Lung (tissue), 12 donors: ENCODE data around the gene THOC7. TPM values are rescaled to one million over a fixed set of nuclear protein-coding genes. Genes with fewer than 3 reads are reported as not detected.

Experiments
- ATAC-seq: fragments of 200-7000 bp; cut with Tn5 transposase; one replicate; pipeline ENCODE4 v1.9.1; 2020; ENCODE audit warnings: moderate number of reproducible peaks; ENCODE audit not compliant: insufficient read depth, low FRiP score
- DNase-seq, 3 donors: peaks; one replicate each; pipeline ENCODE4 v3.0.0-alpha.2; 2013 to 2017
- H3K27ac ChIP-seq, 2 donors: one replicate each; pipeline ENCODE4 v1.5.1; 2013; ENCODE audit warnings: mild to moderate bottlenecking in 2 of 2, moderate library complexity in 2 of 2, control low read depth in 1 of 2, inconsistent platforms in 1 of 2, low read depth in 1 of 2, low read length in 1 of 2
- H3K27me3 ChIP-seq, 3 donors: one replicate each; pipeline ENCODE4 v1.5.1; 2013; ENCODE audit warnings: low read length in 2 of 3; ENCODE audit not compliant: control insufficient read depth in 3 of 3, insufficient read depth in 3 of 3
- H3K36me3 ChIP-seq, 4 donors: one replicate each; pipeline ENCODE4 v1.5.1; 2013; ENCODE audit warnings: low read length in 4 of 4, mild to moderate bottlenecking in 1 of 4, moderate library complexity in 1 of 4; ENCODE audit not compliant: control insufficient read depth in 4 of 4, insufficient read depth in 4 of 4
- H3K4me1 ChIP-seq, 5 donors: one replicate each; pipeline ENCODE4 v1.5.1; 2013; ENCODE audit warnings: low read length in 5 of 5, mild to moderate bottlenecking in 2 of 5, moderate library complexity in 1 of 5; ENCODE audit not compliant: control insufficient read depth in 5 of 5, insufficient read depth in 5 of 5
- H3K4me3 ChIP-seq: one replicate; pipeline ENCODE4 v1.5.1; 2013; ENCODE audit warnings: mild to moderate bottlenecking, control low read depth, moderate library complexity
- H3K9ac ChIP-seq, 2 donors: one replicate each; pipeline ENCODE4 v1.5.1; 2013; ENCODE audit warnings: low read length in 2 of 2, control low read depth in 1 of 2; ENCODE audit not compliant: insufficient read depth in 1 of 2
- H3K9me3 ChIP-seq, 4 donors: one replicate each; pipeline ENCODE4 v1.5.1; 2013; ENCODE audit warnings: low read length in 3 of 4, mild to moderate bottlenecking in 1 of 4, moderate library complexity in 1 of 4; ENCODE audit not compliant: control insufficient read depth in 4 of 4, insufficient read depth in 3 of 4
- WGBS, 2 donors: extraction: QIAGEN DNeasy Blood & Tissue Kit; methylation state at CpG; one replicate each; pipeline ENCODE4 v1.1.7; 2013; 5-methylcytosine and 5-hydroxymethylcytosine counted together
- polyA plus RNA-seq, 2 donors: library from polyadenylated mRNA; stranded (reverse); fragments of 200-250 nt; gene quantifications; one replicate each; pipeline ENCODE4 v1.2.1, GENCODE V29; 2013
- total RNA-seq, 2 donors: library from RNA; depleted of rRNA in 1 of 2; stranded (reverse); fragments of >200 nt in 1 of 2; gene quantifications; one replicate each; pipeline ENCODE4 v1.2.1, GENCODE V29; 2014 to 2021
- TF ChIP-seq, protein P1 (sequence below): IDR thresholded peaks from 2 replicates; pipeline ENCODE4 v1.5.1; 2012; ENCODE audit warnings: mild to moderate bottlenecking; ENCODE audit errors: control extremely low read depth, extremely low read depth
- donor health status: control.
- donor health status: control.
- donor health status: Bipolar disorder and iron deficiency.
- donor health status: healthy.
- donor health status: DM: yes; HTN: yes; CAD: no.

THOC7 gene
- total and polyA plus RNA-seq, 4 donors, result 38.1 to 124 (median 42.5) TPM

- no peak for DNase-seq
- Histone ChIP-seq H3K4me3 (no peak overlapping the region), H3K27me3 (no peaks in the 10 kb centered on the region), H3K36me3 (peaks cover 9 to 36% (median 15%) of the 10 kb centered on the region in 4 donors), H3K27ac (no peak overlapping the region), H3K9me3 (no peaks in the 10 kb centered on the region), H3K4me1 (no peaks in the 10 kb centered on the region), H3K9ac (no peak overlapping the region)
- TF ChIP-seq, protein P1, sequence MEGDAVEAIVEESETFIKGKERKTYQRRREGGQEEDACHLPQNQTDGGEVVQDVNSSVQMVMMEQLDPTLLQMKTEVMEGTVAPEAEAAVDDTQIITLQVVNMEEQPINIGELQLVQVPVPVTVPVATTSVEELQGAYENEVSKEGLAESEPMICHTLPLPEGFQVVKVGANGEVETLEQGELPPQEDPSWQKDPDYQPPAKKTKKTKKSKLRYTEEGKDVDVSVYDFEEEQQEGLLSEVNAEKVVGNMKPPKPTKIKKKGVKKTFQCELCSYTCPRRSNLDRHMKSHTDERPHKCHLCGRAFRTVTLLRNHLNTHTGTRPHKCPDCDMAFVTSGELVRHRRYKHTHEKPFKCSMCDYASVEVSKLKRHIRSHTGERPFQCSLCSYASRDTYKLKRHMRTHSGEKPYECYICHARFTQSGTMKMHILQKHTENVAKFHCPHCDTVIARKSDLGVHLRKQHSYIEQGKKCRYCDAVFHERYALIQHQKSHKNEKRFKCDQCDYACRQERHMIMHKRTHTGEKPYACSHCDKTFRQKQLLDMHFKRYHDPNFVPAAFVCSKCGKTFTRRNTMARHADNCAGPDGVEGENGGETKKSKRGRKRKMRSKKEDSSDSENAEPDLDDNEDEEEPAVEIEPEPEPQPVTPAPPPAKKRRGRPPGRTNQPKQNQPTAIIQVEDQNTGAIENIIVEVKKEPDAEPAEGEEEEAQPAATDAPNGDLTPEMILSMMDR, result no peak
- WGBS, 2 donors, result 95 to 97% methylated on average over 6 of the region's 6 CpGs
- no peak for ATAC-seq
Measured at GRCh38 chr3:63830526-63830925, 33.1 kb downstream of the THOC7 start.

GRCh38 chr3:63824309-63824708, 39.3 kb downstream of the THOC7 start:
- Histone ChIP-seq H3K9ac (no peak overlapping the region), H3K9me3 (no peaks in the 10 kb centered on the region), H3K36me3 (peaks cover 0 to 6% (median 3%) of the 10 kb centered on the region in 4 donors), H3K27ac (no peak overlapping the region), H3K27me3 (no peaks in the 10 kb centered on the region), H3K4me3 (no peak overlapping the region), H3K4me1 (peaks cover 0 to under 1% (median 0%) of the 10 kb centered on the region in 5 donors)
- WGBS, 2 donors, result 85 to 91% methylated on average over 4 of the region's 4 CpGs
- TF ChIP-seq, protein P1, result no peak
- DNase-seq (no peak), ATAC-seq (no peak)

DNA sequence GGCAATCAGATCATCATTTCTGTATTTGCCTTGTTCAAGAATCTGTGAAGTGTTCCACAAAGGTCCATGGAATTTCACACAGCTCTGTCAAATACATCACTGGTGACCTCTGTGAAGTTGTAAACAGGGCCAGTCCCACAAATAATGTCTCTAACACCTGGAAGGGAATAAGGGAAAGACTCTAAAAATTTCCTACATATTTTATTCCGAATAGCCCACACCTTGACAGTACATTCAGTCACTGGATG, 44.5 kb downstream of the THOC7 start, which contains the start of gene C3orf49:
TSS of gene C3orf49 (plus strand) at position 149 of the 248 bp plus-strand sequence. CDS start 173 bp downstream, outside the sequence.
- WGBS, 2 donors, result 92 to 96% methylated on average over 1 of the region's 1 CpG
- Histone ChIP-seq H3K27me3 (no peaks in the 10 kb centered on the region), H3K4me1 (peaks cover 0 to 7% (median 0%) of the 10 kb centered on the region in 5 donors), H3K27ac (no peak within 1 kb of the TSS), H3K9ac (peak within 1 kb of the TSS in 1 of 2 donors; percentile 20), H3K36me3 (peaks cover 0 to 1% (median 0%) of the 10 kb centered on the region in 4 donors), H3K4me3 (no peak within 1 kb of the TSS), H3K9me3 (no peaks in the 10 kb centered on the region)
- ATAC-seq (no peak), DNase-seq (no peak)
- TF ChIP-seq, protein P1, result no peak
